SK-N-SH (cell line): ENCODE data around the gene SH3BP5L. TPM values are rescaled to one million over a fixed set of nuclear protein-coding genes. Genes with fewer than 3 reads are reported as not detected.

Experiments
- CTCF ChIA-PET: fragments of 300-600, 350-600 bp; formaldehyde crosslinking; extraction: SDS; loops from one replicate; lab custom pipeline; 2021; lab: Yijun Ruan, JAX
- POLR2A ChIA-PET: fragments of 350-600 bp; sonication (Branson Sonifier 250); formaldehyde crosslinking; extraction: SDS; loops from one replicate; lab custom pipeline; 2020; ENCODE audit warnings: antibody characterized with exemption, inconsistent platforms; lab: Yijun Ruan, JAX
- DNase-seq: peaks from one replicate; pipeline ENCODE4 v3.0.0; 2012
- H2AFZ ChIP-seq: fragments of 200-600 bp; sonication (generic); 2 replicates; pipeline ENCODE4 v1.8.1; 2016; ENCODE audit warnings: antibody characterized with exemption, mild to moderate bottlenecking, low read depth
- H3F3A ChIP-seq: fragments of 200-600 bp; sonication (generic); replicated peaks from 2 replicates; pipeline ENCODE3; 2016; ENCODE audit warnings: antibody characterized with exemption, mild to moderate bottlenecking; ENCODE audit not compliant: insufficient read depth
- H3K27ac ChIP-seq, 2 experiments: fragments of 200-500 bp in 1 of 2; fragments of 200-600 bp in 1 of 2; sonication (Bioruptor generic) in 1 of 2; sonication (generic), shearing (Covaris generic) in 1 of 2; 2 replicates each; pipeline versions ENCODE4 v1.5.1 to v1.6.1; 2014 to 2016; ENCODE audit warnings: low read depth in 2 of 2, inconsistent platforms in 1 of 2, low read length in 1 of 2, mild to moderate bottlenecking in 1 of 2, mixed read lengths in 1 of 2
- H3K27me3 ChIP-seq: fragments of 200-600 bp; sonication (generic), shearing (Covaris generic); 2 replicates; pipeline ENCODE4 v1.6.1; 2016; ENCODE audit warnings: mixed run types; ENCODE audit not compliant: insufficient read depth
- H3K36me3 ChIP-seq, 2 experiments: fragments of 200-500 bp in 1 of 2; fragments of 200-600 bp in 1 of 2; sonication (Bioruptor generic) in 1 of 2; sonication (generic) in 1 of 2; replicated peaks in 1 of 2; 2 replicates each; pipeline versions ENCODE3 to v1.5.1; 2014 to 2016; ENCODE audit warnings: low read length in 1 of 2, mild to moderate bottlenecking in 1 of 2; ENCODE audit not compliant: insufficient read depth in 2 of 2, control insufficient read depth in 1 of 2
- H3K4me1 ChIP-seq, 2 experiments: fragments of 200-500 bp in 1 of 2; fragments of 200-600 bp in 1 of 2; sonication (Bioruptor generic) in 1 of 2; sonication (generic), shearing (Covaris generic) in 1 of 2; 2 replicates each; pipeline versions ENCODE4 v1.5.1 to v1.6.1; 2014 to 2016; ENCODE audit warnings: low read depth in 1 of 2, low read length in 1 of 2, mixed run types in 1 of 2; ENCODE audit not compliant: insufficient read depth in 2 of 2, control insufficient read depth in 1 of 2
- H3K4me2 ChIP-seq: fragments of 200-600 bp; sonication (generic), shearing (Covaris generic); 2 replicates; pipeline ENCODE4 v1.6.1; 2017; ENCODE audit warnings: mixed run types
- H3K4me3 ChIP-seq, 2 experiments: fragments of 200-500 bp in 1 of 2; fragments of 200-600 bp in 1 of 2; sonication (Bioruptor generic) in 1 of 2; sonication (generic), shearing (Covaris generic) in 1 of 2; 2 replicates each; pipeline versions ENCODE4 v1.5.1 to v1.8.1; 2014 to 2016; ENCODE audit warnings: low read depth in 2 of 2, inconsistent platforms in 1 of 2, low read length in 1 of 2, mild to moderate bottlenecking in 1 of 2, mixed read lengths in 1 of 2, moderate library complexity in 1 of 2
- H3K79me2 ChIP-seq: fragments of 200-600 bp; sonication (generic); 2 replicates; pipeline ENCODE4 v1.8.1; 2017; ENCODE audit warnings: mild to moderate bottlenecking; ENCODE audit not compliant: insufficient read depth
- H3K9ac ChIP-seq: fragments of 200-600 bp; sonication (generic); 2 replicates; pipeline ENCODE4 v1.6.1; 2017; ENCODE audit warnings: mixed run types
- H3K9me2 ChIP-seq: fragments of 200-600 bp; sonication (generic); 2 replicates; pipeline ENCODE4 v1.6.1; 2017; ENCODE audit warnings: mixed run types
- H3K9me3 ChIP-seq: fragments of 200-600 bp; sonication (generic); 2 replicates; pipeline ENCODE4 v1.6.1; 2017; ENCODE audit warnings: mixed run types, mild to moderate bottlenecking, moderate library complexity
- H4K20me1 ChIP-seq: fragments of 200-600 bp; sonication (generic); 2 replicates; pipeline ENCODE4 v1.6.1; 2017; ENCODE audit warnings: mild to moderate bottlenecking, mixed run types; ENCODE audit not compliant: insufficient read depth
- EP300 ChIP-seq, 2 experiments: IDR thresholded peaks; 2 replicates each; pipeline versions ENCODE4 v1.4.0 to v1.6.1; 2012; ENCODE audit warnings: borderline replicate concordance in 1 of 2, low read depth in 1 of 2, low read length in 1 of 2
- FOSL2 ChIP-seq: IDR thresholded peaks from 2 replicates; pipeline ENCODE4 v1.4.0; 2012; ENCODE audit warnings: low read depth, mild to moderate bottlenecking, moderate library complexity, borderline replicate concordance
- FOXM1 ChIP-seq: IDR thresholded peaks from 2 replicates; pipeline ENCODE4 v1.4.0; 2012; ENCODE audit warnings: low read depth, mild to moderate bottlenecking
- GABPA ChIP-seq: IDR thresholded peaks from 2 replicates; pipeline ENCODE4 v1.4.0; 2012; ENCODE audit warnings: low read depth, mild to moderate bottlenecking
- GATA2 ChIP-seq: sonication (generic); formaldehyde crosslinking; IDR thresholded peaks from 2 replicates; pipeline ENCODE4 v1.5.0; 2020; ENCODE audit warnings: mild to moderate bottlenecking, missing genetic modification reagents
- JUND ChIP-seq: IDR thresholded peaks from 2 replicates; pipeline ENCODE4 v1.4.0; 2012
- MEF2A ChIP-seq: IDR thresholded peaks from 2 replicates; pipeline ENCODE4 v1.4.0; 2012; ENCODE audit warnings: low read depth, borderline replicate concordance
- MXI1 ChIP-seq: IDR thresholded peaks from 2 replicates; pipeline ENCODE4 v1.6.1; 2012; ENCODE audit warnings: mild to moderate bottlenecking, low read depth, low read length, improper control_type of control experiment
- RFX5 ChIP-seq: IDR thresholded peaks from 2 replicates; pipeline ENCODE4 v1.6.1; 2012; ENCODE audit warnings: mild to moderate bottlenecking, improper control_type of control experiment, low read length
- RXRA ChIP-seq: IDR thresholded peaks from 2 replicates; pipeline ENCODE4 v1.4.0; 2012; ENCODE audit warnings: low read depth, mild to moderate bottlenecking, borderline replicate concordance
- SMC3 ChIP-seq: IDR thresholded peaks from 2 replicates; pipeline ENCODE4 v1.6.1; 2012; ENCODE audit warnings: low read depth, low read length, improper control_type of control experiment
- TAF1 ChIP-seq: IDR thresholded peaks from 2 replicates; pipeline ENCODE4 v1.6.1; 2012; ENCODE audit warnings: low read depth, mild to moderate bottlenecking, low read length, moderate library complexity, borderline replicate concordance
- YY1 ChIP-seq: IDR thresholded peaks from 2 replicates; pipeline ENCODE4 v1.4.0; 2012; ENCODE audit warnings: low read depth, mild to moderate bottlenecking
- WGBS: methylation state at CpG from one replicate; pipeline ENCODE4 v1.1.6; 2017; ENCODE audit warnings: low lambda C conversion rate; 5-methylcytosine and 5-hydroxymethylcytosine counted together
- polyA plus RNA-seq, 3 experiments: library from polyadenylated mRNA; depleted of rRNA; stranded (reverse); fragments of >200 nt; gene quantifications; 2 replicates each; pipeline ENCODE4 v1.2.3, GENCODE V29; 2012
- TF ChIP-seq, protein P1 (sequence below): fragments of 150-350 bp; IDR thresholded peaks from 2 replicates; pipeline ENCODE4 v1.6.1; 2017; ENCODE audit warnings: antibody characterized with exemption, low read length, low read depth, borderline replicate concordance
- TF ChIP-seq, protein P2 (sequence below): IDR thresholded peaks from 2 replicates; pipeline ENCODE4; 2012
- TF ChIP-seq, protein P3 (sequence below): fragments of 200-600 bp; sonication (generic); IDR thresholded peaks from 2 replicates; pipeline ENCODE4 v1.6.1; 2017; ENCODE audit warnings: antibody characterized with exemption, mild to moderate bottlenecking, moderate library complexity
- TF ChIP-seq, protein P4 (sequence below): fragments of 150-350 bp; IDR thresholded peaks from 2 replicates; pipeline ENCODE4 v1.6.1; 2016; ENCODE audit warnings: mild to moderate bottlenecking, low read depth, low read length
- TF ChIP-seq, protein P5 (sequence below): IDR thresholded peaks from 2 replicates; pipeline ENCODE4 v1.6.1; 2012; ENCODE audit warnings: mild to moderate bottlenecking, low read depth, low read length, moderate library complexity
- TF ChIP-seq, protein P6 (sequence below): IDR thresholded peaks from 2 replicates; pipeline ENCODE4 v1.4.0; 2012; ENCODE audit warnings: low read depth
- TF ChIP-seq, protein P7 (sequence below): IDR thresholded peaks from 2 replicates; pipeline ENCODE4 v1.4.0; 2012; ENCODE audit warnings: low read depth, borderline replicate concordance

The SH3BP5L gene
- polyA plus RNA-seq, 1 of the 3 experiments (the other 2 are of a cell fraction), result 32.1 TPM

DNA sequence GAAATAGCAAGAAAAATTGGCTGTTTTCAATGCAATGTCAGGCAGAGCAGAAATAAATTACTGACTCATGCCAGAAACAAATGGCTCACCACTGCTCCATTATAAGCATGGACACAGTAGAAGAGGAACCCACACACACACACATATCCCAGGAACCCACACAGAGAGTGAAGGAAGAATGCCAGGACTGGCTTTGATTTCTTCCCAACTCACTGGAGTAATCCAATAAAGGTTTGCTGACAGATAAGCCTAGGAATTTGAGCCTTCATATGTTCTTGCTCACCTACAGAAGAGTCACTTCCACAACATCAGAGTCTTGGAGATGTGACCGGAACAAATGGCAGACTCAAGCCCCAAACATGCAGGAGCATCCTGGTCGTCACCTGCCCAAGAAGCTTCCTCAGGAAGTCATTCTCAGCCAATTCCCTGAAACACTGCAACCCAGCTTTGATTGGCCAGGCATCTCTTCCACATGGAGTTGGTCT lies 2.2 kb downstream of the SH3BP5L start:
- peaks cover 14 to 25% of the 10 kb centered on the region in 2 experiments for H3K36me3 ChIP-seq
- peaks cover 37 to 48% of the 10 kb centered on the region in 2 experiments for H3K4me1 ChIP-seq
- no peaks in the 10 kb centered on the region for H3K9me2 ChIP-seq
- DNase-seq, result no peak
- ChIA-PET POLR2A (no interaction called here), CTCF (interaction anchor here (1.6 to 5.0 kb wide), 3 partner anchors 16 to 200 kb away, joined by 4 to 24 read pairs (median 6); partner anchors contain the start of gene ZNF692)
- H3K4me2 ChIP-seq, result peak overlapping the region; percentile 81
- H4K20me1 ChIP-seq, result peaks cover 6% of the 10 kb centered on the region; the same call in 1 of the 2 replicates
- WGBS, result 38% methylated on average over 1 of the region's 2 CpGs
- H3K9me3 ChIP-seq, result no peaks in the 10 kb centered on the region
- H3K27me3 ChIP-seq, result no peaks in the 10 kb centered on the region
- peak overlapping the region; percentile 82 for H3K9ac ChIP-seq
- H3K27ac ChIP-seq, result peak overlapping the region in 1 of 2 experiments; percentile 92; a peak in 3 of 4 replicates
- peaks cover 38% of the 10 kb centered on the region for H3F3A ChIP-seq
- H2AFZ ChIP-seq, result no peak overlapping the region
- H3K4me3 ChIP-seq, result peak overlapping the region; percentile 72; a peak in 3 of 4 replicates
- H3K79me2 ChIP-seq, result peaks cover 61% of the 10 kb centered on the region
- TF ChIP-seq, protein P1, sequence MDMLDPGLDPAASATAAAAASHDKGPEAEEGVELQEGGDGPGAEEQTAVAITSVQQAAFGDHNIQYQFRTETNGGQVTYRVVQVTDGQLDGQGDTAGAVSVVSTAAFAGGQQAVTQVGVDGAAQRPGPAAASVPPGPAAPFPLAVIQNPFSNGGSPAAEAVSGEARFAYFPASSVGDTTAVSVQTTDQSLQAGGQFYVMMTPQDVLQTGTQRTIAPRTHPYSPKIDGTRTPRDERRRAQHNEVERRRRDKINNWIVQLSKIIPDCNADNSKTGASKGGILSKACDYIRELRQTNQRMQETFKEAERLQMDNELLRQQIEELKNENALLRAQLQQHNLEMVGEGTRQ, result no peak
- peak in 1 of 2 experiments; percentile 55; a peak in 1 of 4 replicates for TF ChIP-seq EP300 (IDR thresholded peaks at IDR 0.05; ENCODE audit: borderline replicate concordance in 1 of 2, low read depth in 1 of 2, low read length in 1 of 2)
- no peak for TF ChIP-seq YY1
- TF ChIP-seq SMC3, result no peak
- TF ChIP-seq, protein P2, sequence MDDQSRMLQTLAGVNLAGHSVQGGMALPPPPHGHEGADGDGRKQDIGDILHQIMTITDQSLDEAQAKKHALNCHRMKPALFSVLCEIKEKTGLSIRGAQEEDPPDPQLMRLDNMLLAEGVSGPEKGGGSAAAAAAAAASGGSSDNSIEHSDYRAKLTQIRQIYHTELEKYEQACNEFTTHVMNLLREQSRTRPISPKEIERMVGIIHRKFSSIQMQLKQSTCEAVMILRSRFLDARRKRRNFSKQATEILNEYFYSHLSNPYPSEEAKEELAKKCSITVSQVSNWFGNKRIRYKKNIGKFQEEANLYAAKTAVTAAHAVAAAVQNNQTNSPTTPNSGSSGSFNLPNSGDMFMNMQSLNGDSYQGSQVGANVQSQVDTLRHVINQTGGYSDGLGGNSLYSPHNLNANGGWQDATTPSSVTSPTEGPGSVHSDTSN, result peak; percentile 81
- TF ChIP-seq RFX5, result no peak
- TF ChIP-seq, protein P3, sequence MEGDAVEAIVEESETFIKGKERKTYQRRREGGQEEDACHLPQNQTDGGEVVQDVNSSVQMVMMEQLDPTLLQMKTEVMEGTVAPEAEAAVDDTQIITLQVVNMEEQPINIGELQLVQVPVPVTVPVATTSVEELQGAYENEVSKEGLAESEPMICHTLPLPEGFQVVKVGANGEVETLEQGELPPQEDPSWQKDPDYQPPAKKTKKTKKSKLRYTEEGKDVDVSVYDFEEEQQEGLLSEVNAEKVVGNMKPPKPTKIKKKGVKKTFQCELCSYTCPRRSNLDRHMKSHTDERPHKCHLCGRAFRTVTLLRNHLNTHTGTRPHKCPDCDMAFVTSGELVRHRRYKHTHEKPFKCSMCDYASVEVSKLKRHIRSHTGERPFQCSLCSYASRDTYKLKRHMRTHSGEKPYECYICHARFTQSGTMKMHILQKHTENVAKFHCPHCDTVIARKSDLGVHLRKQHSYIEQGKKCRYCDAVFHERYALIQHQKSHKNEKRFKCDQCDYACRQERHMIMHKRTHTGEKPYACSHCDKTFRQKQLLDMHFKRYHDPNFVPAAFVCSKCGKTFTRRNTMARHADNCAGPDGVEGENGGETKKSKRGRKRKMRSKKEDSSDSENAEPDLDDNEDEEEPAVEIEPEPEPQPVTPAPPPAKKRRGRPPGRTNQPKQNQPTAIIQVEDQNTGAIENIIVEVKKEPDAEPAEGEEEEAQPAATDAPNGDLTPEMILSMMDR, result no peak
- TF ChIP-seq TAF1, result no peak
- TF ChIP-seq, protein P4, sequence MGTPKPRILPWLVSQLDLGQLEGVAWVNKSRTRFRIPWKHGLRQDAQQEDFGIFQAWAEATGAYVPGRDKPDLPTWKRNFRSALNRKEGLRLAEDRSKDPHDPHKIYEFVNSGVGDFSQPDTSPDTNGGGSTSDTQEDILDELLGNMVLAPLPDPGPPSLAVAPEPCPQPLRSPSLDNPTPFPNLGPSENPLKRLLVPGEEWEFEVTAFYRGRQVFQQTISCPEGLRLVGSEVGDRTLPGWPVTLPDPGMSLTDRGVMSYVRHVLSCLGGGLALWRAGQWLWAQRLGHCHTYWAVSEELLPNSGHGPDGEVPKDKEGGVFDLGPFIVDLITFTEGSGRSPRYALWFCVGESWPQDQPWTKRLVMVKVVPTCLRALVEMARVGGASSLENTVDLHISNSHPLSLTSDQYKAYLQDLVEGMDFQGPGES, result no peak
- TF ChIP-seq, protein P5, sequence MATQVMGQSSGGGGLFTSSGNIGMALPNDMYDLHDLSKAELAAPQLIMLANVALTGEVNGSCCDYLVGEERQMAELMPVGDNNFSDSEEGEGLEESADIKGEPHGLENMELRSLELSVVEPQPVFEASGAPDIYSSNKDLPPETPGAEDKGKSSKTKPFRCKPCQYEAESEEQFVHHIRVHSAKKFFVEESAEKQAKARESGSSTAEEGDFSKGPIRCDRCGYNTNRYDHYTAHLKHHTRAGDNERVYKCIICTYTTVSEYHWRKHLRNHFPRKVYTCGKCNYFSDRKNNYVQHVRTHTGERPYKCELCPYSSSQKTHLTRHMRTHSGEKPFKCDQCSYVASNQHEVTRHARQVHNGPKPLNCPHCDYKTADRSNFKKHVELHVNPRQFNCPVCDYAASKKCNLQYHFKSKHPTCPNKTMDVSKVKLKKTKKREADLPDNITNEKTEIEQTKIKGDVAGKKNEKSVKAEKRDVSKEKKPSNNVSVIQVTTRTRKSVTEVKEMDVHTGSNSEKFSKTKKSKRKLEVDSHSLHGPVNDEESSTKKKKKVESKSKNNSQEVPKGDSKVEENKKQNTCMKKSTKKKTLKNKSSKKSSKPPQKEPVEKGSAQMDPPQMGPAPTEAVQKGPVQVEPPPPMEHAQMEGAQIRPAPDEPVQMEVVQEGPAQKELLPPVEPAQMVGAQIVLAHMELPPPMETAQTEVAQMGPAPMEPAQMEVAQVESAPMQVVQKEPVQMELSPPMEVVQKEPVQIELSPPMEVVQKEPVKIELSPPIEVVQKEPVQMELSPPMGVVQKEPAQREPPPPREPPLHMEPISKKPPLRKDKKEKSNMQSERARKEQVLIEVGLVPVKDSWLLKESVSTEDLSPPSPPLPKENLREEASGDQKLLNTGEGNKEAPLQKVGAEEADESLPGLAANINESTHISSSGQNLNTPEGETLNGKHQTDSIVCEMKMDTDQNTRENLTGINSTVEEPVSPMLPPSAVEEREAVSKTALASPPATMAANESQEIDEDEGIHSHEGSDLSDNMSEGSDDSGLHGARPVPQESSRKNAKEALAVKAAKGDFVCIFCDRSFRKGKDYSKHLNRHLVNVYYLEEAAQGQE, result no peak
- peak; percentile 33; the same call in 1 of the 2 replicates for TF ChIP-seq GABPA
- no peak for TF ChIP-seq GATA2 (CRISPR knock-in tag)
- peak; percentile 35 for TF ChIP-seq JUND
- peak; percentile 56; the same call in 1 of the 2 replicates for TF ChIP-seq FOSL2
- no peak for TF ChIP-seq FOXM1
- TF ChIP-seq, protein P6, sequence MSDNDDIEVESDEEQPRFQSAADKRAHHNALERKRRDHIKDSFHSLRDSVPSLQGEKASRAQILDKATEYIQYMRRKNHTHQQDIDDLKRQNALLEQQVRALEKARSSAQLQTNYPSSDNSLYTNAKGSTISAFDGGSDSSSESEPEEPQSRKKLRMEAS, result no peak
- no peak; the same call in 1 of the 2 replicates for TF ChIP-seq MXI1
- TF ChIP-seq, protein P7, sequence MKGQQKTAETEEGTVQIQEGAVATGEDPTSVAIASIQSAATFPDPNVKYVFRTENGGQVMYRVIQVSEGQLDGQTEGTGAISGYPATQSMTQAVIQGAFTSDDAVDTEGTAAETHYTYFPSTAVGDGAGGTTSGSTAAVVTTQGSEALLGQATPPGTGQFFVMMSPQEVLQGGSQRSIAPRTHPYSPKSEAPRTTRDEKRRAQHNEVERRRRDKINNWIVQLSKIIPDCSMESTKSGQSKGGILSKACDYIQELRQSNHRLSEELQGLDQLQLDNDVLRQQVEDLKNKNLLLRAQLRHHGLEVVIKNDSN, result no peak
- peak; percentile 11; the same call in 1 of the 2 replicates for TF ChIP-seq RXRA
- TF ChIP-seq MEF2A, result no peak
